Measurements from ENCODE around the gene STAG2. TPM values are rescaled to one million over a fixed set of nuclear protein-coding genes. Genes with fewer than 3 reads are reported as not detected.
A peak's percentile ranks its signal among the peaks of the same experiment; 100 is the strongest.
"Not testable (repeated sequence)": the region's sequence is repeated elsewhere in the genome, so short reads cannot be mapped to it uniquely, and the experiment has no call there.

Gene STAG2
- total RNA-seq, 2 experiments from 2014 or later: 89.5 to 107 TPM

- CTCF ChIA-PET: interaction anchor here (0.7 kb wide), 1 partner anchor 25 kb away, joined by 3 read pairs; no protein-coding TSS in a partner anchor
- Mint-ChIP-seq H3K9me3 (no peaks in the 10 kb centered on the region), H3K4me3 (no peak overlapping the region), H3K36me3 (ENCODE audit: low read depth) (peaks cover 25% of the 10 kb centered on the region), H3K27me3 (no peaks in the 10 kb centered on the region), H3K4me1 (no peaks in the 10 kb centered on the region), H3K27ac (no peak overlapping the region)
- DNase-seq: peak; percentile 27
- POLR2A ChIA-PET: no interaction called here
Measured at GRCh38 chrX:124098089-124098488, 136.6 kb downstream of the STAG2 start.

GRCh38 chrX:124103966-124104365 is 142.5 kb downstream of the STAG2 start:
- ChIA-PET CTCF (no interaction called here), POLR2A (no interaction called here)
- H3K4me3 Mint-ChIP-seq: no peak overlapping the region
- H3K9me3 Mint-ChIP-seq: peaks cover 2% of the 10 kb centered on the region
- H3K4me1 Mint-ChIP-seq: no peaks in the 10 kb centered on the region
- no peak for DNase-seq
- no peaks in the 10 kb centered on the region for H3K27me3 Mint-ChIP-seq
- H3K27ac Mint-ChIP-seq: no peak overlapping the region
- peaks cover 20% of the 10 kb centered on the region for H3K36me3 Mint-ChIP-seq (ENCODE audit: low read depth)

- H3K9me3 Mint-ChIP-seq, CTCF ChIA-PET, H3K4me3 Mint-ChIP-seq, POLR2A ChIA-PET, DNase-seq, H3K27ac Mint-ChIP-seq, H3K4me1 Mint-ChIP-seq, H3K27me3 Mint-ChIP-seq: not testable (repeated sequence)
- H3K36me3 Mint-ChIP-seq (ENCODE audit: low read depth): peaks cover 18% of the 10 kb centered on the region
Measured at GRCh38 chrX:124104512-124104911, 143.0 kb downstream of the STAG2 start.

- H3K36me3 Mint-ChIP-seq (ENCODE audit: low read depth): peaks cover 3% of the 10 kb centered on the region
- POLR2A ChIA-PET: no interaction called here
- H3K27ac Mint-ChIP-seq: no peak overlapping the region
- no peaks in the 10 kb centered on the region for H3K4me1 Mint-ChIP-seq
- H3K27me3 Mint-ChIP-seq: no peaks in the 10 kb centered on the region
- H3K9me3 Mint-ChIP-seq: no peaks in the 10 kb centered on the region
- CTCF ChIA-PET: no interaction called here
- H3K4me3 Mint-ChIP-seq: no peak overlapping the region
- DNase-seq: no peak
Measured at GRCh38 chrX:124113621-124114600, 152.4 kb downstream of the STAG2 start.

GRCh38 chrX:124117325-124117724 is 155.8 kb downstream of the STAG2 start:
- no peak for DNase-seq
- ChIA-PET CTCF (interaction anchor here (0.7 kb wide), 1 partner anchor 79 kb away, joined by 3 read pairs; no protein-coding TSS in a partner anchor), POLR2A (no interaction called here)
- no peaks in the 10 kb centered on the region for H3K27me3 Mint-ChIP-seq
- no peak overlapping the region for H3K27ac Mint-ChIP-seq
- H3K9me3 Mint-ChIP-seq: no peaks in the 10 kb centered on the region
- no peaks in the 10 kb centered on the region for H3K36me3 Mint-ChIP-seq (ENCODE audit: low read depth)
- H3K4me3 Mint-ChIP-seq: no peak overlapping the region
- H3K4me1 Mint-ChIP-seq: peaks cover 1% of the 10 kb centered on the region

- H3K4me1 Mint-ChIP-seq: peaks cover 1% of the 10 kb centered on the region
- no peak overlapping the region for H3K27ac Mint-ChIP-seq
- H3K36me3 Mint-ChIP-seq (ENCODE audit: low read depth): no peaks in the 10 kb centered on the region
- DNase-seq: no peak
- ChIA-PET CTCF (interaction anchor here (0.5 kb wide), 1 partner anchor 410 kb away, joined by 4 read pairs; no protein-coding TSS in a partner anchor), POLR2A (no interaction called here)
- no peak overlapping the region for H3K4me3 Mint-ChIP-seq
- H3K9me3 Mint-ChIP-seq: no peaks in the 10 kb centered on the region
- no peaks in the 10 kb centered on the region for H3K27me3 Mint-ChIP-seq
Measured at GRCh38 chrX:124125471-124125870, 164.0 kb downstream of the STAG2 start.

- CTCF ChIA-PET: no interaction called here
- Mint-ChIP-seq H3K36me3 (ENCODE audit: low read depth) (no peaks in the 10 kb centered on the region), H3K27ac (no peak overlapping the region), H3K9me3 (no peaks in the 10 kb centered on the region), H3K27me3 (no peaks in the 10 kb centered on the region), H3K4me3 (no peak overlapping the region), H3K4me1 (no peaks in the 10 kb centered on the region)
- DNase-seq: no peak
- POLR2A ChIA-PET: no interaction called here
Measured at GRCh38 chrX:124127496-124127895, 166.0 kb downstream of the STAG2 start.

GRCh38 chrX:124132437-124132836 is 170.9 kb downstream of the STAG2 start:
- DNase-seq; H3K9me3 Mint-ChIP-seq; H3K27ac Mint-ChIP-seq; H3K4me3 Mint-ChIP-seq; POLR2A ChIA-PET; H3K4me1 Mint-ChIP-seq; H3K27me3 Mint-ChIP-seq; H3K36me3 Mint-ChIP-seq (ENCODE audit: low read depth); CTCF ChIA-PET: not testable (repeated sequence)

GRCh38 chrX:124145749-124146148 is 184.2 kb downstream of the STAG2 start:
- ChIA-PET CTCF (no interaction called here), POLR2A (no interaction called here)
- Mint-ChIP-seq H3K27ac (no peak overlapping the region), H3K9me3 (peaks cover 6% of the 10 kb centered on the region), H3K4me3 (no peak overlapping the region), H3K27me3 (no peaks in the 10 kb centered on the region), H3K4me1 (no peaks in the 10 kb centered on the region), H3K36me3 (ENCODE audit: low read depth) (no peaks in the 10 kb centered on the region)
- no peak for DNase-seq

- no peaks in the 10 kb centered on the region for H3K4me1 Mint-ChIP-seq
- peaks cover 10% of the 10 kb centered on the region for H3K9me3 Mint-ChIP-seq
- CTCF ChIA-PET: interaction anchor here (1.4 kb wide), 1 partner anchor 12 kb away, joined by 3 read pairs; no protein-coding TSS in a partner anchor
- H3K4me3 Mint-ChIP-seq: no peak overlapping the region
- H3K36me3 Mint-ChIP-seq (ENCODE audit: low read depth): no peaks in the 10 kb centered on the region
- POLR2A ChIA-PET: no interaction called here
- no peak overlapping the region for H3K27ac Mint-ChIP-seq
- DNase-seq: no peak
- no peaks in the 10 kb centered on the region for H3K27me3 Mint-ChIP-seq
Measured at GRCh38 chrX:124151195-124151594, 189.7 kb downstream of the STAG2 start.

Other genes with a start within 250 kb of the STAG2 start
- 10 to 100 TPM; 81.8 to 86.5 TPM for gene THOC2, start 228.7 kb upstream of the STAG2 start, total RNA-seq
- gene XIAP, start 101.7 kb upstream of the STAG2 start, total RNA-seq: 10 to 100 TPM; 26.5 to 38.6 TPM